Panc1 (cell line): Measurements from ENCODE around the gene YWHAG. TPM values are rescaled to one million over a fixed set of nuclear protein-coding genes. Genes with fewer than 3 reads are reported as not detected.
"Not testable (repeated sequence)": the region's sequence is repeated elsewhere in the genome, so short reads cannot be mapped to it uniquely, and the experiment has no call there.

Experiments
- ATAC-seq: fragments of 200-7000 bp; cut with Tn5 transposase; 2 replicates; pipeline ENCODE4 v1.9.1; 2020; ENCODE audit warnings: mild to moderate bottlenecking, moderate library complexity
- BruUV-seq: library from RNA; stranded (reverse); fragments of 400-500 nt; replicated peaks from 2 replicates; lab custom pipeline; 2021; lab: Mats Ljungman, UMichigan
- CTCF ChIA-PET: fragments of 300-600 bp; sonication (Branson Sonifier 250); formaldehyde crosslinking; loops from one replicate; lab custom pipeline; 2022; ENCODE audit warnings: antibody characterized with exemption; lab: Charles Lee
- POLR2A ChIA-PET: fragments of 300-600 bp; sonication (Branson Sonifier 250); formaldehyde crosslinking; loops from one replicate; lab custom pipeline; 2022; ENCODE audit warnings: antibody characterized with exemption; lab: Charles Lee
- DNase-seq: peaks from one replicate; pipeline ENCODE4 v3.0.0-alpha.2; 2010; ENCODE audit warnings: low read depth, low spot score
- H3K27ac ChIP-seq: 2 replicates; pipeline ENCODE4 v1.5.1; 2011; ENCODE audit warnings: mild to moderate bottlenecking, low read length, inconsistent platforms
- H3K27me3 ChIP-seq: fragments of 200-500 bp; sonication (Bioruptor generic); 2 replicates; pipeline ENCODE4 v1.6.0; 2014; ENCODE audit warnings: low read length, inconsistent platforms; ENCODE audit not compliant: control insufficient read depth, insufficient read depth
- H3K36me3 ChIP-seq: fragments of 200-500 bp; sonication (Bioruptor generic); 2 replicates; pipeline ENCODE4 v1.5.1; 2014; ENCODE audit warnings: inconsistent platforms, mild to moderate bottlenecking, low read length, moderate library complexity; ENCODE audit not compliant: control insufficient read depth, insufficient read depth
- H3K4me1 ChIP-seq: 2 replicates; pipeline ENCODE4 v1.5.1; 2011; ENCODE audit warnings: inconsistent platforms, mild to moderate bottlenecking, low read length, moderate library complexity; ENCODE audit not compliant: control insufficient read depth, insufficient read depth
- H3K4me3 ChIP-seq, 2 experiments: 2 replicates each; pipeline ENCODE4 v1.5.1; 2011 to 2012; ENCODE audit warnings: low read depth in 2 of 2, low read length in 2 of 2, mild to moderate bottlenecking in 2 of 2, inconsistent platforms in 1 of 2, moderate library complexity in 1 of 2
- H3K9me3 ChIP-seq: fragments of 200-500 bp; sonication (Bioruptor generic); 2 replicates; pipeline ENCODE4 v1.5.1; 2014; ENCODE audit warnings: low read depth, mild to moderate bottlenecking, inconsistent platforms, low read length, moderate library complexity; ENCODE audit not compliant: control insufficient read depth, insufficient read depth
- POLR2AphosphoS5 ChIP-seq: IDR thresholded peaks from 2 replicates; pipeline ENCODE4 v1.6.1; 2012; ENCODE audit warnings: mild to moderate bottlenecking, low read depth, low read length, moderate library complexity
- SIN3A ChIP-seq: IDR thresholded peaks from 2 replicates; pipeline ENCODE4 v1.6.1; 2012; ENCODE audit warnings: low read depth, mild to moderate bottlenecking, low read length, moderate library complexity, borderline replicate concordance; ENCODE audit not compliant: insufficient read depth
- TCF7L2 ChIP-seq: IDR thresholded peaks from 2 replicates; pipeline ENCODE4 v1.6.1; 2011; ENCODE audit warnings: mild to moderate bottlenecking, low read depth, low read length, inconsistent platforms
- in situ Hi-C: cut with HindIII; loops from 2 replicates; pipeline ENCODE4 v1.10.0; 2016; ENCODE audit warnings: low sequenced_read_pairs, low pct_unique_long_range_greater_than_20kb
- intact Hi-C: fragments of 100-400 bp; cut with micrococcal nuclease; formaldehyde crosslinking; loops from one replicate; pipeline ENCODE4 v1.10.0; 2022; ENCODE audit not compliant: unreplicated experiment
- total RNA-seq: library from RNA; stranded (reverse); gene quantifications from one replicate; pipeline ENCODE4 v1.2.1, GENCODE V29; 2021; ENCODE audit not compliant: unreplicated experiment
- TF ChIP-seq, protein P1 (sequence below): fragments of 450-650 bp; IDR thresholded peaks from 2 replicates; pipeline ENCODE4 v1.5.1; 2017; ENCODE audit warnings: mild to moderate bottlenecking

Gene YWHAG
- total RNA-seq, 1 experiment from 2014 or later: 210 TPM

GRCh38 chr7:76395965-76396726 lies 37.4 kb upstream of the YWHAG start:
- TF ChIP-seq POLR2AphosphoS5 (no peak), TCF7L2 (no peak), SIN3A (no peak)
- TF ChIP-seq, protein P1, sequence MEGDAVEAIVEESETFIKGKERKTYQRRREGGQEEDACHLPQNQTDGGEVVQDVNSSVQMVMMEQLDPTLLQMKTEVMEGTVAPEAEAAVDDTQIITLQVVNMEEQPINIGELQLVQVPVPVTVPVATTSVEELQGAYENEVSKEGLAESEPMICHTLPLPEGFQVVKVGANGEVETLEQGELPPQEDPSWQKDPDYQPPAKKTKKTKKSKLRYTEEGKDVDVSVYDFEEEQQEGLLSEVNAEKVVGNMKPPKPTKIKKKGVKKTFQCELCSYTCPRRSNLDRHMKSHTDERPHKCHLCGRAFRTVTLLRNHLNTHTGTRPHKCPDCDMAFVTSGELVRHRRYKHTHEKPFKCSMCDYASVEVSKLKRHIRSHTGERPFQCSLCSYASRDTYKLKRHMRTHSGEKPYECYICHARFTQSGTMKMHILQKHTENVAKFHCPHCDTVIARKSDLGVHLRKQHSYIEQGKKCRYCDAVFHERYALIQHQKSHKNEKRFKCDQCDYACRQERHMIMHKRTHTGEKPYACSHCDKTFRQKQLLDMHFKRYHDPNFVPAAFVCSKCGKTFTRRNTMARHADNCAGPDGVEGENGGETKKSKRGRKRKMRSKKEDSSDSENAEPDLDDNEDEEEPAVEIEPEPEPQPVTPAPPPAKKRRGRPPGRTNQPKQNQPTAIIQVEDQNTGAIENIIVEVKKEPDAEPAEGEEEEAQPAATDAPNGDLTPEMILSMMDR: no peak

GRCh38 chr7:76395605-76395964 lies 36.8 kb upstream of the YWHAG start:
- DNase-seq, H3K4me1 ChIP-seq, H3K9me3 ChIP-seq, intact Hi-C loops, in situ Hi-C loops, CTCF ChIA-PET, H3K27me3 ChIP-seq, BruUV-seq, H3K36me3 ChIP-seq, ATAC-seq, POLR2A ChIA-PET, H3K4me3 ChIP-seq: not testable (repeated sequence)
- peak overlapping the region; percentile 50; the same call in 1 of the 2 replicates for H3K27ac ChIP-seq

More at GRCh38 chr7:76395965-76396726, 37.4 kb upstream of the YWHAG start:
- no TSS peak for BruUV-seq
- intact Hi-C loops: no loop called here
- H3K27me3 ChIP-seq: no peaks in the 10 kb centered on the region
- H3K4me1 ChIP-seq: peaks cover 5% of the 10 kb centered on the region; the same call in 1 of the 2 replicates
- no peaks in the 10 kb centered on the region for H3K9me3 ChIP-seq
- no peaks in the 10 kb centered on the region for H3K36me3 ChIP-seq
- CTCF ChIA-PET: no interaction called here
- POLR2A ChIA-PET: no interaction called here
- no peak for ATAC-seq
- DNase-seq: no peak
- in situ Hi-C loops: no loop called here
- no peak overlapping the region for H3K4me3 ChIP-seq
- H3K27ac ChIP-seq: peak overlapping the region; percentile 52; the same call in 1 of the 2 replicates

DNA sequence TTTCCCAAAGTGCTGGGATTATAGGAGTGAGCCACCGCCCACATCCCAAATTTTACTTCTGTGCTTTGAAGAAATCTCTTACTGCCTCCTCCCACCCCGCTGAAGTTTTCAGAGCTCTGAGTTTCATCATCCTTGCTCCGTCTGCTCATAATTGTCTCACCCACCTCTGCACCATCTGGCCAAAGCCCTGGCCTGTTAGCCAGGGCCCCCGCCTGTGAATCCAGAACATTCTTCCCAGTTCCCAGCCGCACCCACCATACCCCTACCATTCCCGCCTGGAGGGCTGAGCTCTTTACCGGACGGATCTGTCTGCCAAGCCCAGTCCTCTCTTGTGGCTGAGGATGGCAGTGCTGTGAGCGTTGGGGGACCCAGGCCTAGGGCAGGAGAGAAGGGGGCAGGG lies 36.2 kb upstream of the YWHAG start:
- H3K36me3 ChIP-seq: no peaks in the 10 kb centered on the region
- CTCF ChIA-PET: no interaction called here
- POLR2A ChIA-PET: no interaction called here
- no peaks in the 10 kb centered on the region for H3K27me3 ChIP-seq
- in situ Hi-C loops: no loop called here
- DNase-seq: no peak
- no peaks in the 10 kb centered on the region for H3K9me3 ChIP-seq
- H3K4me1 ChIP-seq: peaks cover 5% of the 10 kb centered on the region; the same call in 1 of the 2 replicates
- intact Hi-C loops: no loop called here
- no peak for TF ChIP-seq SIN3A
- TF ChIP-seq TCF7L2: no peak
- no peak for TF ChIP-seq POLR2AphosphoS5
- H3K27ac ChIP-seq: peak overlapping the region; percentile 50; the same call in 1 of the 2 replicates
- no peak for ATAC-seq
- BruUV-seq: no TSS peak
- no peak overlapping the region for H3K4me3 ChIP-seq
